GM18951 (cell line): Measurements from ENCODE around the gene CLIC4.
"Not testable (repeated sequence)": the region's sequence is repeated elsewhere in the genome, so short reads cannot be mapped to it uniquely, and the experiment has no call there.

Experiments
- POLR2A ChIP-seq: IDR thresholded peaks from 4 replicates; pipeline ENCODE4 v1.6.1; 2011; ENCODE audit warnings: mild to moderate bottlenecking; ENCODE audit not compliant: insufficient read length, insufficient read depth; ENCODE audit errors: extremely low read depth
- in situ Hi-C: fragments of 300-500 bp; cut with MboI; formaldehyde crosslinking; loops from one replicate; pipeline ENCODE4 v1.12.0; 2022; ENCODE audit warnings: low sequenced_read_pairs, mixed read lengths, inconsistent platforms; ENCODE audit not compliant: unreplicated experiment

CLIC4 gene

DNA sequence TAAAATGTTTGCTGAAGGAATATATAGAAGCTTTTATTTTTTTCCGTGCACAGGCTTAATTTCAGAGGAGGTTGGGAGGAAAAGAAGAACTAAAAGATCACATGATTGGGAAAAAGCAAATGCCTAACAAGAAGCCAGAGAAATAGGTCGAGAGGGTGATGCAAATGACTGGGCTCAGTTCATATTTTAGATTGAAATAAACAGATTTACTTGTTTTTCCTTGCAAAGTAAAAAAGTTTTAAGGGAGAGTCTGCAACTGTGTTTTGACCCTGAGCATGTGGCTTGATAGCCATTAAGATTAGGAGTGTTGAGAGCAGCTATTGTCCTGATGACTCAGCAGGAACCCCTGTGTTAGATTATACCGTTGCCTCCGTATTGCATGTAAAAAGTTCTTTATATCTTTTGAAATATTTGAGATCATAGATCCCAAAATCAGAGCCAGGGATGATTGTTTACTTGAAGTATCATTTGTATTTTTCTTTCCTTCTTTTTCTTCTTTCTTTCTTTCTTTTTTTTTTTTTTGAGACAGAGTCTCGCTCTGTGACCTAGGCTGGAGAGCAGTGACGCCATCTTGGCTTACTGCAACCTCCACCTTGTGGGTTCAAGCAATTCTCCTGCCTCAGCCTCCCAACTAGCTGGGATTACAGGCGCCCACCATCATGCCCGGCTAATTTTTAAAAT, 20.2 kb downstream of the CLIC4 start:
- no peak for TF ChIP-seq POLR2A
- in situ Hi-C loops = no loop called here

DNA sequence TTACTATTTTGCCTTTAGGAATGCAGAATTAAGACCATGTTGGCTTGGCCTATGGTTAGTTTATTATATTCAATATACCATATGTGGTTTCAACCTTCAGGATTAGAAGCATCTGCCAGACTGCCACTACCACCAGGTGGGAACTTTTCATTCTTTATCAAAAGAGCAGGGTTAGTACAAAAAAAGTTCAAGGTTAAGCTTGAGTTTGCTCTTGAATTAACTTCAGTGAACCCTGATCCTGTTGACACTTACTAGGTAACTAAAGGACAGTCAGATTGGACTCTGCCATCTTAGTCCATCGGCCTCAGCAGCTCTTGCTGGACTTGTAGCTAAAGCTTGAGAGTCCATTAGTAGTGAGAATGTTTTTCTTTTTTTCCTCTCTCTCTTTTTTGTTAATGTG, 22.1 kb downstream of the CLIC4 start:
- no peak for TF ChIP-seq POLR2A
- in situ Hi-C loops = no loop called here

DNA sequence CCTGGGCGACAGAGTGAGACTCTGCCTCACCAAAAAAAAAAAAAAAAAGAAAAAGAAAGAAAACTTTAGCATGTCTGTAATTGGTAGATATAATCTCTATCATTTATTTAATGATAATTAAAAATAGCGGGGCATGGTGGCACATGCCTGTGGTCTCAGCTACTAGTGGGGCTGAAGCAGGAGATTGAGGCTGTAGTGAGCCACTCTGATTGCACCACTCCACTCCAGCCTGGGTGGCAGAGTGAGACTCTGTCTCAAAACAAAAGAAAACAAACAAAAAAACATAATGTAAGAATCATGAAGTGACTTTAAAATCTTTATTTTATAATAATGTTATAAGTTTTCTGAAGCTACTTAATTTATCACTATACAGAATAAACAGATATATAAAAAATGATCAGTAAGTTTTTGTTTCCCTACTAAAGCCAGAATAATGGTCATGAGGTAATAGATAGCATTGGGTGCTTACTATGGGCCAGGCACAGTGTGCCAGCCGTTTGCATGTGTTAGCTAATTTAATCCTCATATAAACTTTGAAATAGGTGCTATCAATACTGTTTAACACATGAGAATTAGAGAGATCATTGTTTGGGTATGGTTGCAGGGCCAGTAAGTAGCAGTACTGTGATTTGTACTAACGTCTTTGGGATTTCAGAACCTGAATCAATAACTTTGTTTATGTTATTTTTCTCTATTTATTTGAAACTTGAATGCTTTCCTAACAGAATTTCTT, 23.8 kb downstream of the CLIC4 start:
- TF ChIP-seq POLR2A = no peak
- in situ Hi-C loops = no loop called here

DNA sequence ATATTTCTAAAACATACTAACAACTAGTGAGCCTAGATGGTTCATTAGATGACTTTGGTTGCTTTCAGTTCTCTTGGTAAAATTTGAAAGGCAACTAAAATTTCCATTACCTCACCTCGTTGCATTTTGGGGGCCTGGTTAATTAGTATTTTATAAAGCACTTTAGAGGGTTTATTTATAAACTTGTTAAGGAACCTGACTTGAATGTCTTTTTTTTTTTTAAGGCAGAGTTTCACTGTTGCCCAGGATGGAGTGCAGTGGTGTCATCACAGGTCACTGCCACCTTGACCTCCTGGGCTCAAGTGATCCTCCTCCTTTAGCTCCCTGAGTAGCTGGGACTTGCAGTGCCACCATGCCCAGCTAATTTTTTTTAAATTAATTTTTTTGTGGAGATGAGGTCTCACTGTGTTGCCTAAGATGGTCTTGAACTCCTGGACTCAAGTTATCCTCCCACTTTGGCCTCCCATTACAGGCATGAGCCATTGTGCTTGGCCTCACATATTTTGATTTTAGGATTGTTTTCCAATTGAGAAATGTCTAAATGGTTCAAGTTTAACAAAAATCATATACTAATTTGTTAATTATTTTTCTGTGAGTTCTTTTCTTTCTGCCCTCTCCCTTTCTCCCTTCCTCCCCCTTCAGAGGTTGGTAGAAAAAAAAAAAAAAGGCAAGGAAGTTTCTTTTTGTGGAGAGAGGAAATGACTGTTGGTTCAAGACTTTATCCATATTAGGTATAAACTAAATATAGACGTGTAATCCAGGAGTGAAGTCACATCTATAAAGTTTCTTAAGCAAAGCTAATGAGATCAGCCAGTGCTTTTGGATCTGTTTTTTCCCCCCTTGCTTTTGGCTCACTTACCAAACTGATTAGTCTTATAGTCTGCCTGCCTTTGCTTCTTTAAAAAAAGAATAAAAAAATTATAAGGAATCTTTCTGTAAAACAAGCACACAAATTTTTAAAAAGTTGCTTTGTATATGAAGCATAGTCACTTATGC, 24.7 kb downstream of the CLIC4 start:
- in situ Hi-C loops = no loop called here
- TF ChIP-seq POLR2A = no peak

GRCh38 chr1:24770881-24771280, 25.6 kb downstream of the CLIC4 start:
- TF ChIP-seq POLR2A = no peak
- in situ Hi-C loops = no loop called here

DNA sequence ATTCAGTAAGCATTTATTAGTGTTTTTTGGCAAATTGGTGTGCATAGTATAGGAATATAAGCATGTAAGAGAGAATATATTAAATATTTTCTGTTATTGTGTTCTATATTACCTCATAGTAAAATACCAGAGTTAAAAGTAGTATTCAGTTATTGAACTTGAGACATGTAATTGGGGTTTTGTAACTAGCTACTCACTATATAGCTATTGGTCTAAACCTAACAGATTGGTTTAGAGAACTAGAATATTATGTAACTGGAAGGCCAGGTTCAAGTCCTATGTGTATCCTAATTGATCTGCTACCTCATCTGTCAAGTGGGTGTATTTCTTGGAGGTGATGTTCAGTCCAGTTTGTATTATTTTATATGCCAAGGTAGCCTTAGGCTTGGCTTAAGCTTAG, 26.3 kb downstream of the CLIC4 start:
- TF ChIP-seq POLR2A = no peak
- in situ Hi-C loops = no loop called here

GRCh38 chr1:24773618-24774017, 28.4 kb downstream of the CLIC4 start:
- in situ Hi-C loops = no loop called here
- TF ChIP-seq POLR2A = no peak

DNA sequence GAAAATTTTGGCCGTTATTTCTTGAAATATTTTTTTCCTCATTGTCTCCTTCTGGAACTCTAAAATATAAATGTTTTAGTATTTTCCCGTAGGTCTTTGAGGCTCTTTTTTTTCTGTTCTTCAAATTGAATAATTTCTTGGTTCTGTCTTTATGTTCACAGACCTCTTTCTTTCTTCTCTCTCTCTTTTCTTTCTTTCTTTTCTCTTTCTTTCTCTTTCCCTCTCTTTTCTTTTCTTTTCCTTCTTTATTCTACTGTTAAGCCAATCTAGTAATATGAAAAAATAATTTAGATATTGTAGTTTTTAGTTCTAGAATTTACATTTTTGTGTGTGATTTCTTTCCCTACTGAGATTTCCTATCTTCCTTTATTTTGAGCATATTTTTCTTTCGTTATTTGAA, 30.1 kb downstream of the CLIC4 start:
- in situ Hi-C loops = no loop called here
- no peak for TF ChIP-seq POLR2A

- in situ Hi-C loops = no loop called here
- no peak for TF ChIP-seq POLR2A
Observed at GRCh38 chr1:24775916-24776315, 30.7 kb downstream of the CLIC4 start.

DNA sequence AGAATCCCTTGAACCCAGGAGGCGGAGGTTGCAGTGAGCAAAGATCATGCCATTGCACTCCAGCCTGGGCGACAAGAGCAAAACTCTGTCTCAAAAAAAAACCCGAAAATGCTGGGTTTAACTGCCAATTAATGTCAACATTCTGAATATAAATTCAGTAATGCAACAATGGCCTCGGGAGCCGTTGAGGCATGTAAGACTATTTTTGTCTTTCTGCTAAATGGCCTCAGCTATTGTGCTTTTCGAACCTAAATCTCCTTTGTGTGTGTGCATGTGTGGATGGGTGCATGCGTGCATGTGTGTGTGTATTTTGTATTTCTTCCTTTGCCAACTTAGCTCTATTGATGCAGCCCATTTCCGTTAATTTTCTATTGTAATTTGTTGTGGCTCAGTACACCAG, 31.6 kb downstream of the CLIC4 start:
- in situ Hi-C loops = no loop called here
- no peak for TF ChIP-seq POLR2A

GRCh38 chr1:24778141-24778540, 32.9 kb downstream of the CLIC4 start:
- in situ Hi-C loops = no loop called here
- no peak for TF ChIP-seq POLR2A

DNA sequence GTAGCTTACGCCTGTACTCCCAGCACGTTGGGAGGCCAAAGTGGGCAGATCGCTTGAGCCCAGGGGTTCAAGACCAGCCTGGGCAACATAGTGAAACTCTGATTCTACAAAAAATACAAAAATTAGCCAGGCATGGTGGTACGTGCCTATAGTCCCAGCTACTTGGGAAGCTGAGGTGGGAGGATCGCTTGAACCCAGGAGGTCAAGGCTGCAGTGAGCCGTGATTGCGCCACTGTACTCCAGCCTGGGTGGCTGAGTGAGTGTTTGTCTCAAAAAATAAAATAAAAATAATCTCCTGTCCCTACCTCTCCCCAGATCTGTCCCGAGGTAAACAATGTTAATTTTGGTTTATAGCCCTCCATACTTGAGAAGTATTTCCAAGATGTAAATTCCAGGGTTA, 34.0 kb downstream of the CLIC4 start:
- in situ Hi-C loops = not testable (repeated sequence)

- TF ChIP-seq POLR2A = no peak
Observed at GRCh38 chr1:24779689-24780464, 34.6 kb downstream of the CLIC4 start.

GRCh38 chr1:24780626-24781025, 35.4 kb downstream of the CLIC4 start:
- in situ Hi-C loops = not testable (repeated sequence)

More at GRCh38 chr1:24779689-24780464, 34.6 kb downstream of the CLIC4 start:
- in situ Hi-C loops = no loop called here
